Activated CD8-positive, alpha-beta memory T cell treated with anti-CD3 and anti-CD28 coated beads, Interleukin-2, amount 50 U/mL, for 24 hours (primary cell): ENCODE results near the gene CTRL.
"Not testable (repeated sequence)": the region's sequence is repeated elsewhere in the genome, so short reads cannot be mapped to it uniquely, and the experiment has no call there.

Experiments used
- DNase-seq: peaks from one replicate; pipeline ENCODE4 v3.0.0-alpha.2; 2020; ENCODE audit errors: extremely low read depth

Gene CTRL

DNA sequence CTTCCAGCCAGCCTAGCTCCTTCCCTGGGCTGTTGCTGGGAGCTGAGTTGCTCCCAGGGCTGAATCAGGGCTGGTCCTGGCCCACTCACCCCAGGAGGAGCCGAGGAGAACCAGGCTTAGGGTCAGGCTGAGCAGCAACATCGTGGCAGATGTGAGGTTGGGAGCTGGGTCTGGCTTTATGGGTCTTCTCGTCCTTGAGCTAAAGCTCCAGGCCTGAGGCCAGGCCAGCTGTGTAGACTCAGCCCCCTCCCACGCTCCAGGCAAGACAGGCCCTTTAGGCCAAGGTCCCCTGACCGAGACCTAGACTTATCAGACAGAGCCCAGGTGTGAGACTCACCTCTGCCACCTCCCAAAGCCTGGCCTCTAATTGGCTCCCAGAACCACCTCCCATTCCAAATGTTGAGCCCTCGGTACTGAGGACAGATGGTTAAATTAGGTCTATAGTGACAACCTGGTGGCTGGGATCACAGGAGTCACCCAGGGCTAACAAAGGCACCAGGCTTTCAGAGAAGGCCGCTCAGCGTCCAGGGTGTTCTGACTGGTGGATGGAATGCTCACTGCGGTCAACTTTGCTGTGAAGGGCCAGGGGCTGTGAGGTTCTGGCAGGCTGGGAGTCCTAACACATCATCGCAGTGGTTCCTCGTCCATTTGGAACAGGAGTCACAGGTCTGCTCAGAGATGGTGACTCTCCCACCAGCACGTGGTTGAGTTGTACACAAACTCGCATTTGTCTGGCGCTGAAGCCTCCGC is at the start of gene CTRL:
CTRL (minus strand) TSS at position 151 of the 750 bp plus-strand sequence; CDS start at position 141, 10 bp downstream.
- no peak for DNase-seq

DNA sequence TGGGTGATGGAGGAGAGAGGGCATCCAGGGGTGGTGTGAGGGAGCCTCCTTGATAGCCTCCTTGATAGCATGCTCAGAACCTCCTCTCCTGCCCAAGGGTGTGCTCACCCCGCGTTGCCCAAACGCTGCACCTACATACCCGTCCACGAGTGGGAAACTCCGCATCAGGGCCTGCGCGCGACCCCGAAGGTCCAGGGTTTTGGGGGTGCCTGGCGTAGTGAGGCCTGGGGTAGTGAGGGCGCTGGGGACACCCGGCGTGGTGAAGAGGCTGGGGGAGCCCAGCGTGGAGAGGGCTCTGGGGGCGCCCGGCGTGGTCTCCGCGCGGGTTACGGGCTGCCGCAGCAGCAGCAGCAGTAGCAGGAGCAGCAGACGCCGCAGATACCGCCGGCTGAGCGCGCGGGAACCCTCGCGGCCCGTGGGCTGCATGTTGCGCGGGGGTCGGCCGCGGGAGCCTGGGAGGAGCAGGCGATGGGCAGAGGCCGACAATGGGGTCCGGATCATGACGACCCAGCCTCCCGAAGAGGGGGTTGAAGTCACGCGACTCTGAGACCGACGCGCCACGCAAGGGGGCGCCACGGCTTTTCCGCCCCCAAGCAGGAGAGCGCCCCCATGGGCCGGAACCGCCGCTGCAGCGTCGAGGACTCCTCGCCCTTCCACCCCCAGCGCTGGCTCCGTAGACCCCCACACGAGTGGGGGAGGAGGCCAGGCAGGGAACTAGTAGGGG is 48.5 kb upstream of the CTRL start, which contains the start of gene DPEP3:
DPEP3 (minus strand) TSS at position 545 of the 724 bp plus-strand sequence; CDS start at position 426, 119 bp downstream.
- no peak for DNase-seq

DNA sequence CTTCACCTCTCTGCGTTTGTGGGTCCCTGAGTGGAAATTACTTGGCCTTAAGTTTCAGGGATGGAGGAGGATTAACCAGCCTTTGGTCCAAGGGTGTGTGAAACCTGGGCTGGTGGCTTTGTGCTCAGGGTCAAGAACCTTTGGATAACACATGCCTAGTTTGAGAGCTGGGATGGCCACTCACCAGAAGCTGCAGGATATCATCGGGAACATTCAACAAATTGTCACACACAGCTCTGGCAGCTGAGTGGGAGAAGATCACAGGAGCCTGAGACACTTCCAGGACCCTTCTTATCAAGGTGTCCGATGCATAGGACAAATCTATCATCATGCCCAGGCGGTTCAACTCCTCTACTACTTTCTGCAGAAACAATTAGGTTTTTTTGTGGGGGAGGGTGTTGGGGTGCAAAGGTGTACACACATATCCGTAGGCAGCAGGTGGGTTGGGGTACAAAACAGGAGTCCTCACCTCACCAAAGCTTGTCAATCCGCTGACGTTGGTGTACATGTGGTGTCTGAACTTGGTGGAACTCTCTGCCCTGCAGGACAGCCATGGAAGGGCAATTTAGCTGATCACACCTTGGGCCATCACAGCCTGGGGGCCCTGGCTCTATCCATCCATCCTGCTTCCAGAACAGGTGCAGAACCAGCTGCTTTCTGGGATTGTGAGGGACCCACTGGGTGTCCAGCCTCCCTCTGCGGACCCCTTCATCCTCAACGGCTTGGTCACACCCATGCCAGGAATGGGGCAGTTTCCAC is 46.0 kb upstream of the CTRL start:
- no peak for DNase-seq

DNA sequence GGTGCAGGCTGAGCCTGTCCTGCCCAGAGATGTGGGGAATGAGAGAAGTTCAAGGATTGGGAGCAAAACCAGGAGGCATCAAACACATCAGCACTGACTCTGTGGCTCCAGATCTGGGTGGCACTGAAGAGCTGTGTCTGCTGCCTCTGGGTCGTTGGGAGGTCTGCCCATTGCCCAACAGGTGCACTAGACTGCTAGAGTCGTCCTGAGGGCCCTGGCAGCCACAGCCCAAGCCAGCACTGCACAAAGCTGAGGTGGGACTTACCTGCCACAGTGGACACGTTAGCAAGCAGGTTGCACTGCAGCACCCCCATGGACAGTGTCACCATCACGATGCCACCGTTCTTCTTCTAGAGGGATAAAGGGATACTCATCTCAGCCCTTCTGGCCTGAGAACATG is 45.3 kb upstream of the CTRL start:
- DNase-seq: no peak

DNA sequence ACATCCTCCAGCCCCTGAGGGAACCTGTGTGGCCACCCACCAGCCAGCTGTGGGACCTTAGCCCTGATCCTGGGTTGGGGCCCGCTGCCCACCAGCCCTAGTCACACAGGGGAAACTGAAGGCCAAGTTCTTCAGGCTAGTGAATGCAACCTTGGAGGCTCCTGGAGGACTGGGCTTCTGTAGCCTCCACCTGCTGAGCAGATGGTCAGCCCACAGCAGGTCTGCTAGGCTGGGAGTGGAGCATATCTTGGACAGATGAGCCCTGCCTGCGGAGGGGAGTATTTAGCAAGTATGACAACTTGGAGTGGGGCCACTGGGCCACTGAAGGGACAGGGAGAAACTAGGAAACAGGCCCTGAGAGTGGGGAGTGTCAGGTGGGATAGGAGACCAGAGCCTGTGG is 44.5 kb upstream of the CTRL start:
- no peak for DNase-seq

DNA sequence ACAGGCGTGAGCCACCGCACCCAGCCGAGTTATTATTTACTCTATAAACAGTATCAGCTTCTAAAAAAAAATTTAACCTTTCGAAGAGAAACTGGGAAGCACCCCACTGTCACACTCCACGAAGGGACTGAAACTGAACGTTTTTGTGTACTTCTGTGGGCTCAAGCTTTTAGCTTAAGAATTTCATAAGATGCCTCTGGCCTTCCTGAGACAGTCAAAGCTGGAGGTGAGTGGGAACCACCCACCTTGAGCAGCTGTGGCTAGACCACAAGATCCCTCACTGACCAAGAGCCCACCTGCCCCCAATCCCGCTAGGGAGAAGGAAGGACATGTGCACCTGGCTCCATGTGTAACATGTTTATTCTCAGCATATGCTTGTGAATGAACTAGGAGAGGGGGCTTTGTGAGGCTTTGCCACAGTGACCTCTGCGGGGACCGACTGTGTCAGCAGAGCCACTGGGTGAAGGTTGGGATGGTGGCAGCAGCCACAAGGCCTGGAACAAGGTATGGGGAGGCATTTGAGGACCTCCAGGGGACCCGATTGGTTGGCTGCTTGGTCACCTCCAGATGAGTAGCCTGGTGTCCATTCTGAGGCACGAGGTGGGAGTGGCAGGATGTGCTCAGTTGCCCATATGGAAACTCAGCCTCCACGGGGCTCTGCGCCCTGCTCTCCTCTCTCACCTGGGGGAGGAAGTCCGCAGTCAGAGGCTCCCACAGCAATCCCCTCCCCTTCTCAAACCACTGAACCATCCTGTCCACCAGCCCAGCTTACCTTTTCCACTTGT is 43.9 kb upstream of the CTRL start:
- no peak for DNase-seq

DNA sequence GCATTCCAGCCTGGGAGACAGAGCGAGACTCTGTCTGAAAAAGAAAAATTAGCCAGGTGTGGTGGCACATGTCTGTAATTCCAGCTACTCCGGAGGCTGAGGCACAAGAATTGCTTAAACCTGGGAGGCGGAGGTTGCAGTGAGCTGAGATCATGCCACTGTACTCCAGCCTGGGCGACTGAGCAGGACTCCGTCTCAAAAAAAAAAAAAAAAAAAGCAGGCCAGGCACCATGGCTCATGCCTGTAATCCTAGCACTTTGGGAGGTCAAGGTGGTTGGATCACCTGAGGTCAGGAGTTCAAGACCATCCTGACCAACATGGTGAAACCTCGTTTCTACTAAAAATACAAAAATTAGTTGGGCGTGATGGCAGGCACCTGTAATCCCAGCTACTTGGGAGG is 40.6 kb upstream of the CTRL start:
- DNase-seq: not testable (repeated sequence)

DNA sequence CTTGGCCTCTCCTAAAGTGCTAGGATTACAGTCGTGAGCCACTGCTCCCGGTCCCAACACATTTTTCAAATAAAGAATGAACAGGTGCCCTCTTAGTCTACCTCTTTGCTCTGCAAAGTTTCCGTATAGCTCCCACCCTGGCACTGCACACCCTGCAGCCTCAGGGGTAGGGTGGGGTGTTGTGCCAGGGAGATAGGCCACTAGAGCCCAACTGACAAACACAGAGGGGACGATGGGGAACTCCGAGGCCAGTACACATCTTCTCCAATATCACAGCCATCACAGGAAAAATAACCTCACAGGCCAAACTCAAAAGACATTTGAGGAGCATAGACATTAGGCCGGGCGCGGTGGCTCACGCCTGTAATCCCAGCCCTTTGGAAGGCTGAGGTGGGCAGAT is 39.4 kb upstream of the CTRL start:
- no peak for DNase-seq

DNA sequence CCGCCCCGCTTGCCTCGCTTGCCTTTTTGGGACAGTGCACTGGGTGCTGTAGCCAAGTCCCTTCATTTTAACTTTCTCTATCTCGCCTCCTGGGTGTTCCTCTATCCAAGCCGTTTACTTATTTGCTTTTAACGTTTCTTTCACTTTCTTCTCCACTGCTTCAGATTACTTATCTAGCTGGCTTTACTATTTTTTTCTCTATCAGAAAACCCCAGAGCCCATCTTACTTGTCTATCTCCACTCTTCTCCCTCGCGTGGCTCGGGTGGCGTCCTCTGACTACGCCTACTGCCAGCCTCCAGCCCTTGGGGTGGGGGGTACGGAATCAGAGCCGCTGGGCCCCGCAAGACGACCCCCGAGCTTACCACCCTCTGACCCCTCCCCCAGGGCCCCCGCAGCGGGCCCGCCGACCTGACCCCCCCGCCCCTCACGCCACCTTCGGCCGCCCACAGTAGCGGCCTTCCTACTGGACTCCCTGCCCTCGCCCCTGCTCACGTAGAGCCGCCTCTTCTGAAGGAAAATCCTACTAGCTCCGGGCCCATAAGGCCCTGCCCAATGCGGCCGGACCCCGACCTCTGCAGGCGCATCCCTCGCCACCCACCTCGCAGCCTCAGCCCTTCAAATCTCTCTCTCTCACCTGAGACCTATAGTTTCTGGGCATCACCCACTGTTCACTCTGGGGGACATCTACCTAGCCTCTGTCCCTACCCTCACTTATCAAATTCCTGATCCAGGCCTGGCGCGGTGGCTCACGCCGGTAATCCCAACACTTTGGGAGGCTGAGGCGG is 37.8 kb upstream of the CTRL start:
- no peak for DNase-seq

DNA sequence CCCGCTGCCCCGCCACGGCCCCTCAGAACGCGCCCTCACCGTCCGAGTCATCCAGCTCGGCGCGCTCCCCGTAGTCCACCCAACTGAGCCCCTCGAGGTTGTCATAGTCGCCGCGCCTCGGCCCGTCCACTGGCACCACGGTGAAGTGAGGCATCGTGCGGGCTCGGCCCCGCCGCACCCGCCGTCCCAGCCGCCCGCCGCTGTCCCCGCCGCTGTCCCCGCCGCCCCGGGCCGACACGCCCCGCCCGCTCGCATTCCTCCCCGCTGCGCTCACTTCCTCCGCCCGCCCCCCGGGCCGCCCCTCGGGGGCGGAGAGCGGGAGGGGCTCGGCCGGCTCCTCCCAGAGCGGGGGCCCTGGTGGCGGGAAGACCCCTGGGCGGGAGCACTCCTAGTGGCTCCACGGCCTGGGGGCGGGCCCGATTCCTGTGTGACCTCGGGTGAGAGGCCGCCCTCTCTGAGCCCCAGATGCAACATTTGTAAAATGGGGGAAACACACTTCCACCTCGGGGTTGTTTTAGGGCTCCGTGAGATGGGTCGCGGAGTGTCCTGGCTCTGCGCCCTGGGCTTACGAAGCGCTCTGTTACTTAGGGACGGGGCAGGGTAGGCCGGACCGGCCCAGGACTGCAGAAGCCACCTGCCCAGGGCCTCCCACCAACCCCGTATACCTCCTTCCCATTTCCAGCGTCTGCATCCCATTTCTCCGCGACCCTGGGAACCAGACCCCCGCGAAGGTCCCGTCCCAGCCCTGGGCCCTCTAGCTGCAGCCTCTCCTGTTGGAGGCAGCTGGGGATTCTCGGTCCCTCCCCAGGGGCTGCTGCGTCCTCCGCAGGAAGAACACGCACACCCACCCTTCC is 37.0 kb upstream of the CTRL start, which contains the start of gene SLC12A4:
SLC12A4 (minus strand) TSS at position 238 of the 854 bp plus-strand sequence; CDS start at position 154, 84 bp downstream.
- peak; percentile 63 for DNase-seq

DNA sequence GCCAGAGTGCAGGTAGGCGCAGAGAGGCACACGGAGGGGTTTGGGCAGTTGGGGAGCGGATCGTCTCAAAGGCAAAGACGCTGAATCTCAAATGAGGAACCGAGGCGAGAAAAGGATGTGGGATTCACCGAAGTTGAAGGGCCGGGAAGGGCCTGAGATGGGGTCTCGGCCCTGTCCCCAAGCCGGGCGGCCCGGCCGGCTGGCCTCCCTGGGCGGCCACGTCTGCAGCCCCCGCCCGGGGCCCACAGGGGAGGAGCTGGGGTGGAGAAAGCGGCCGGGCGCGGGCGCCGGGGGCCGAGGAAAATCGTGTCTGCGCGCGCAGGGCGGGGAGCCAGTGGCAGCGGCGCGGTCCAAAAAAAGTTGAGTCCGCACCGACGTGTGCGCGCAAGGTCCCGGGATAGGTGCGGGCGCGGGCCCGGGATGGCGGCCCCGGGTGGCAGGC is 36.3 kb upstream of the CTRL start:
- no peak for DNase-seq

DNA sequence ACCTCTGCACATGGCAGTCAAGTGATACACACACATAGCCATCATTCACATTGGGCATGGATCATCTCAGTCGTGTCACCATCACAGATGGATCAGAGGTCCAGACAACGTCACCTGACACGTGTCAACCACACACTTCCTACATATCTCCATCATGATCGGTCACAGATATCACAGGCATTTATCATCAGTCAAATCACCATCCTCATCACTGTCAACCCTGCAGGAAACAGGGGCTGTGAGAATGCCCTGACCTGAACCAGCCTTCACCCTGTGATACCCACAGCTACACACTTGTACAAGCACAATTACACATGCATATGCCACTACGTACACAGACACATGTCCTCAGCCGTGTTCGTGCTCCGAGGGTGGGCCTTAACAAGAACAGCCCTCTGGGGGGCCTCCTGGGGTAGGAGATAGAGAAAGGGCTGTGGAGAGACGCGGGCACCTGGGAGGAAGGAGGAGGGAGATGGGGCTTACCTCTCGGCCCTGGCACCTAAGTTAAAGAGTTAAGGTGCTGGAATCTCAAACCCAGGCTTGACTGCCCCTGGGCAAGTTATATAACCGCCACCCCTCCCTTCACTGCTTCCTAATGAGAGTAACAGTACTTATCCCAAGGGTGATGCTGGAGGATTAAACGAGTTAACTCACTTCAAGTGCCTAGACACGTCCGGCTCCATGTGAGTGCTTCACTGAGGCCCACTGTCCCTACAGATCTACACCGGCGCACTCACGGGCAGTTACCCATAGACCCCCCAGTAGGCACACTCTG is 35.7 kb upstream of the CTRL start:
- no peak for DNase-seq

DNA sequence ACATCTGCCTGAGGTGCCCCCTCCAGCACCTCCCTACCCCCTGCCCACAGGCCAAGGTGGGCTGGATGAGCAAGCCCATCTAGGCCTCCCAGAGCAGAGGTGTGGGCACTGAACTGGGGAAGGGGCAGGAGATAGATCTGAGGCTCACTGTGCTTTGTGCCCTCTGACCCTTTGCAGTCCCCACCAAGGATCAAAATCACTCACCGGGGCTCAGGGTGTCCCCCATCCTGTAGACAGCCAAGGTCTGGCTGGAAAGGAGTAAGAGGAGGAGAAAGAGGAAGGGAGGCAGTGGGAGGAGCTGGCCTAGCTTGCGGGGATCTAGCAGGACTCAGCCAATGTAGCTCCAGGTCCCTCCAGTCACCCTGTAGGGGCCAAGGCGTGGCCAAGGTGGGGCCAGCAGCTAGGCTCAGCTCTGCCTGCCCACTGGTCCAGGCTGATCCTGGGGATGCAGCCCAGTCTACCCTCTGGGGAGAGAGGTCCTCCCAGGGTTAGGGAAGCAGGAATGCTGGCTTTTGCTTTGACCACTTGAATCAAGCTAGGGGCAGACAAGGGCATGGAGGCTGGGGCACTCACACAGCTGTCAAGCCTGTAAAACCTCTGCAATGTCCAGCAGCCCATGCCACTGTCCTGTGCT is 35.0 kb upstream of the CTRL start:
- no peak for DNase-seq

DNA sequence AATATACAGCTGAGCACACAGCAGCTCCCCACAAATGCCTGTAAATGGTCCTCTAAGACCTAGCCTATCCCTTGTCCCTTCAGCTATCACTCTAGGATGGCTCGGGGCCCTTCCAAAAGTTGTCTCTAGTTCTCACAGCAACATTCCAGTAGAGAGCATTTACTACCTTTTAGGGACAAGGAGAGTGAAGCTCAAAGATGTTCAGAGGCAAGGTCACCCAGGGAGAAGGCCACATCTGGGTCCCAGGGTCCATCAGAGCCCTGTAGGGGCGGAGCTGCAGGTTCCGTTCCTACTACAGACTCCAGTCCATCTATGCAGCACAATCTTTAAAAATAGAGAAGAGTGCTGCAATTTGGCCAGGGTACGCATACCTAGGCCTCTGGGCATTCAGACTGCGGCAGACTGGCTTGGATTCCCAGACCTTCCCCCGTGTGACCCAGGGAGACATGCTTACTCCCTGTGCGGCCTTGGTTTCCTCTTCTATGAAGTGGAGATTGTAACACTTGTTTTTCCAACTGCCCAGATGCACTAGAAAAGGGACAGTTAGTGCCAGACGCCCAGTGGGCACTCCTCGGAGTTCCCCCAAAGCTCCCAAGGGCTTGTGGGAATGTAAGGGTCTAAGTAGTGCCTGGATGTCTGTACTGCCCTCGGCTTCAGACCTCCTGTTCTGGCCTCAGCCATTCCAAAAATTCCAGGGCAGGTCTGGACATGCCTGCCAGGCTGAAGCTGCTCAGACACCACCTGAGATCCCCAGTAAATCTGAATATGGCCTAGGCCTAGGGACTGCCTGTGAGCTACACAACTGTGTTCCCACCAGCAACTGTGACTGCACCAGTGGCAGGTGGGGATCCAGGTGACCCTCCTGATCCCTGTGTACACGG is 34.2 kb upstream of the CTRL start:
- no peak for DNase-seq

DNA sequence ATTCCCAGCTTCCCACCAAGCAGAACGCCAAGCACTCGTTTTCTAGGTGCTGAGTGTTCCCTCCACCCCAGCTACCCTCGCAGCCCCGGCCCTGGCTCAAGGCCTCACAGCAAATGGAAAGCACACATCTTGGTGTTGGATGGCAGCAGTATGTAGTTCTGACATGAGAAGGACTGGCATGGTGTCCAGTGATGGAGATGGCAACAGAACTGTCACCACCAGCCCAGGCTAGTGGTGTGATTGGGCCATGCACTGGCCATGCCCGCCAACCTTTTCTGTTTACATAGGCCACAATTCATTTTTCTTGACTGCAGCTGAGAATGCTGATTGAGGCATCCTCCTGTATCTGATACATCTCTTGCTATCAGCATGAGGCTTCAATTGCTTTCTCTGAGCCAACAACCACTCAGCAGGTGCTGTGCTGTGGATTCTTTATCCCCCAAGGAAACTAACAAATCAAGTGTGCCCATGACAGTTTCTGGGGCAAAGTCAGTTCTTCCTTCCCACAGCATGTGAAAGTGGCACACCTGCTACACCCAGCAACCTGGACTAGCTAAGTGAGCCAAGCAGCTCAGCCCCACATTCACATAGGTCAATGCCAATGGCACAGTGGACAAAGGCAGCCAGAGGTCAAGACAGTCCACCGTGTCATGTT is 32.9 kb upstream of the CTRL start:
- no peak for DNase-seq

DNA sequence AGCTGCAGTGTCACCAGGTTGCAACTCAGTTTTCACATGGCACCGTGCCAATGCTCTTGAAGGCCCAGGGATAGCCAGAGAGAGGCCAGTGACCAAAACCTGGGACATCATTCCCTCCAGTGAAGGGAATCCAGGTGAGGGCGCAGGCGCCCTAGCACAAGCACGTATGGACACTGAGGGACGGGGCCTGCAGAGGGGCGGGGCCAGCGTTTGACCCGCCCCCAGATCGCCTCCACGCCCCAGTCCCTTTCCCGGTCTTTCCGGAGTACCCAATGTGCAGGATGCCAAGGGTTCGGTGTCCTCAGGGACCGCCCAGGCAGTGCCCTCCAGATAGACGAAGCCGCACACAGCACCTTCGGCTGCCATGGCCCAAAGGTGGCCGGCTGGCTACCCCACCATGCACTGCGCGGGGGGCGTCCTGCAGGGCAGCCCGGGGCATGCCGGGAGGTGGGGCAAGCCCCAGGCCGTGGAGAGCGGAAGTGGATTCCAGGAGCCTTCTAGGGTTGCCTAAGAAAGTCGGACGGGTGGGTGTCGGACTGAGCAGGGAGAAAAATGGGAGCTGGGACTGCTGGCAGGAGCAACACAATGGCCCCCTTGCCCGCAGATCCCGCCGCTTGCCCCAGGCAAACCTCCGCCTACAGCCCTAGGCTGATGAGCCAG is 32.1 kb upstream of the CTRL start:
- no peak for DNase-seq
